HG02943 (cell line): ENCODE results near the gene ZNF672.

Experiments
- ATAC-seq: cut with Tn5 transposase; IDR thresholded peaks from one replicate; pipeline ENCODE4 v1.9.1; 2021; ENCODE audit warnings: mild to moderate bottlenecking, low read depth, moderate library complexity; ENCODE audit not compliant: unreplicated experiment

The ZNF672 gene

GRCh38 chr1:248812736-248813425 is 25.1 kb upstream of the ZNF672 start:
- ATAC-seq, result no peak

- ATAC-seq, result no peak
Measured at GRCh38 chr1:248813546-248813945, 24.5 kb upstream of the ZNF672 start.

GRCh38 chr1:248814351-248814750 is 23.7 kb upstream of the ZNF672 start:
- ATAC-seq, result no peak

- no peak for ATAC-seq
Measured at GRCh38 chr1:248815407-248816034, 22.5 kb upstream of the ZNF672 start.

GRCh38 chr1:248816042-248816851 is 21.8 kb upstream of the ZNF672 start:
- no peak for ATAC-seq

GRCh38 chr1:248817065-248817464 is 21.0 kb upstream of the ZNF672 start:
- ATAC-seq, result no peak

GRCh38 chr1:248818505-248819374 is 19.3 kb upstream of the ZNF672 start:
- no peak for ATAC-seq

GRCh38 chr1:248820041-248820585 is 17.9 kb upstream of the ZNF672 start:
- ATAC-seq, result no peak

GRCh38 chr1:248821101-248821500 is 16.9 kb upstream of the ZNF672 start:
- no peak for ATAC-seq

- no peak for ATAC-seq
Measured at GRCh38 chr1:248821641-248822040, 16.4 kb upstream of the ZNF672 start.

- ATAC-seq, result no peak
Measured at GRCh38 chr1:248822148-248823032, 15.6 kb upstream of the ZNF672 start.

GRCh38 chr1:248823517-248824001 is 14.5 kb upstream of the ZNF672 start:
- ATAC-seq, result no peak

- ATAC-seq, result no peak
Measured at GRCh38 chr1:248824301-248824700, 13.7 kb upstream of the ZNF672 start.

GRCh38 chr1:248824701-248825100 is 13.3 kb upstream of the ZNF672 start:
- ATAC-seq, result no peak

GRCh38 chr1:248825136-248825535 is 12.9 kb upstream of the ZNF672 start:
- ATAC-seq, result no peak

GRCh38 chr1:248825573-248825908 is 12.5 kb upstream of the ZNF672 start:
- ATAC-seq, result peak; percentile 4

GRCh38 chr1:248825909-248826760 is 11.9 kb upstream of the ZNF672 start, which contains the start of gene SH3BP5L:
Gene SH3BP5L (minus strand): TSS chr1:248825915. CDS start chr1:248824935, 980 bp downstream.
- ATAC-seq, result peak; percentile 94

GRCh38 chr1:248828845-248829244 is 9.2 kb upstream of the ZNF672 start:
- ATAC-seq, result no peak
